ENCODE measurements around the gene GNA12. TPM values are rescaled to one million over a fixed set of nuclear protein-coding genes. Genes with fewer than 3 reads are reported as not detected.

GNA12 gene
- total and polyA plus RNA-seq, 10 of the 15 experiments (the other 5 are each of a cell fraction or from before 2014, with no cell fraction given): 1.9 to 51.8 (median 12.6) TPM

DNA sequence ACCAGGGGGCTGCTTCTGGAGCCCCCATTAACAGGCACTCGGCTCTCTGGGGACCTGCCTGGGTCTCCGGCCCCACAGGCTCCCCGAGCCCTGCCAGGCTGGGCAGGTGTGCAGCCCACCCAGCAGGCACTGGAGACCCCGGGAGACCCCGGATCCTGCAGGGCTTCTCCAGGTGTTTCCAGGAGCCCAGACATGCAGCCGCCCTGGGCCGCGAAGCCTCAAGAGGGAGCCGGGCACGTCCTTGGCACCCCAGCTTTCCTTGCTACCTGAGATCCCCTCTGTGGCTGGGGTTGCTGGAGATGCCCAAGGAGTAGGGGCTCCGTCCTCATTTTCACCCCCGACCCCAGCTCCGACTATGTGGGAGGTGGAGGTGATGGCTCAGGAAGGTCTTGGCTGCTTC is 163.9 kb downstream of the GNA12 start:
- Histone ChIP-seq H3K79me2 (ENCODE audit: control insufficient read depth, insufficient read depth, low read length) (no peaks in the 10 kb centered on the region), H3K4me1 (ENCODE audit: control insufficient read depth, insufficient read depth, low read length) (no peaks in the 10 kb centered on the region), H3K9me3 (replicated peaks; ENCODE audit: control insufficient read depth, insufficient read depth, low read length) (no peaks in the 10 kb centered on the region; the same call in 2 of the 3 replicates), H3K36me3 (ENCODE audit: control insufficient read depth in 2 of 2, insufficient read depth in 2 of 2, low read length in 1 of 2) (no peaks in the 10 kb centered on the region), H2AFZ (ENCODE audit: control insufficient read depth, low read depth, low read length) (no peak overlapping the region), H4K20me1 (ENCODE audit: control insufficient read depth, insufficient read depth) (no peaks in the 10 kb centered on the region), H3K9ac (ENCODE audit: control insufficient read depth, insufficient read depth, low read length) (no peak overlapping the region), H3K27me3 (replicated peaks in 1 of 2; ENCODE audit: control insufficient read depth in 2 of 2, insufficient read depth in 2 of 2, low read length in 1 of 2) (no peaks in the 10 kb centered on the region; a peak in 1 of 4 replicates), H3K4me3 (no peak overlapping the region), H3K27ac (ENCODE audit: control insufficient read depth, insufficient read depth) (no peak overlapping the region), H3K4me2 (ENCODE audit: control insufficient read depth, insufficient read depth) (no peak overlapping the region)
- in situ Hi-C loops (cut with MboI) (no loop called here), intact Hi-C loops (cut with micrococcal nuclease; ENCODE audit: unreplicated experiment) (no loop called here)
- POLR2A ChIA-PET: interaction anchor here (2.4 kb wide), 1 partner anchor 30 kb away, joined by 7 read pairs; no protein-coding TSS in a partner anchor
- 62% methylated on average over 13 of the region's 13 CpGs for WGBS (ENCODE audit: insufficient coverage, insufficient replicate concordance, low lambda C conversion rate, missing lambda C conversion rate)
- BruUV-seq (replicated peaks): no TSS peak
- SMC1A ChIA-PET (ENCODE audit: uncharacterized antibody, unreplicated experiment): interaction anchor here (1.0 to 2.0 kb wide), 4 partner anchors 32 to 200 kb away, joined by 3 to 4 read pairs (median 3); no protein-coding TSS in a partner anchor
- RAD21 ChIA-PET (ENCODE audit: unreplicated experiment): interaction anchor here (0.5 to 3.2 kb wide), 7 partner anchors 9 to 228 kb away, joined by 3 to 28 read pairs (median 6); no protein-coding TSS in a partner anchor
- CTCF ChIA-PET: interaction anchor here (1.0 to 5.6 kb wide), 10 partner anchors 18 to 229 kb away, joined by 3 to 65 read pairs (median 4); no protein-coding TSS in a partner anchor
- no peak for ATAC-seq
- no peak for DNase-seq (ENCODE audit: low read depth, low spot score)
- no peak for FAIRE-seq
- no peak for TF ChIP-seq TAF1 (IDR thresholded peaks at IDR 0.05; ENCODE audit: borderline replicate concordance, low read depth, low read length)
- TF ChIP-seq, protein P1, sequence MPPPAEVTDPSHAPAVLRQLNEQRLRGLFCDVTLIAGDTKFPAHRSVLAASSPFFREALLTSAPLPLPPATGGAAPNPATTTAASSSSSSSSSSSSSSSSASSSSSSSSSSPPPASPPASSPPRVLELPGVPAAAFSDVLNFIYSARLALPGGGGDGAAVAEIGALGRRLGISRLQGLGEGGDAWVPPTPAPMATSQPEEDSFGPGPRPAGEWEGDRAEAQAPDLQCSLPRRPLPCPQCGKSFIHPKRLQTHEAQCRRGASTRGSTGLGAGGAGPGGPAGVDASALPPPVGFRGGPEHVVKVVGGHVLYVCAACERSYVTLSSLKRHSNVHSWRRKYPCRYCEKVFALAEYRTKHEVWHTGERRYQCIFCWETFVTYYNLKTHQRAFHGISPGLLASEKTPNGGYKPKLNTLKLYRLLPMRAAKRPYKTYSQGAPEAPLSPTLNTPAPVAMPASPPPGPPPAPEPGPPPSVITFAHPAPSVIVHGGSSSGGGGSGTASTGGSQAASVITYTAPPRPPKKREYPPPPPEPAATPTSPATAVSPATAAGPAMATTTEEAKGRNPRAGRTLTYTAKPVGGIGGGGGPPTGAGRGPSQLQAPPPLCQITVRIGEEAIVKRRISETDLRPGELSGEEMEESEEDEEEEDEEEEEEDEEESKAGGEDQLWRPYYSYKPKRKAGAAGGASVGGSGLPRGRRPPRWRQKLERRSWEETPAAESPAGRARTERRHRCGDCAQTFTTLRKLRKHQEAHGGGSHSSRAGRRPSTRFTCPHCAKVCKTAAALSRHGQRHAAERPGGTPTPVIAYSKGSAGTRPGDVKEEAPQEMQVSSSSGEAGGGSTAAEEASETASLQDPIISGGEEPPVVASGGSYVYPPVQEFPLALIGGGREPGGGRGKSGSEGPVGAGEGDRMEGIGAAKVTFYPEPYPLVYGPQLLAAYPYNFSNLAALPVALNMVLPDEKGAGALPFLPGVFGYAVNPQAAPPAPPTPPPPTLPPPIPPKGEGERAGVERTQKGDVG (CRISPR knock-in tag; IDR thresholded peaks at IDR 0.05): no peak
- no peak for TF ChIP-seq CHD2 (IDR thresholded peaks at IDR 0.05; ENCODE audit: borderline replicate concordance, low read depth, low read length)
- TF ChIP-seq, protein P2, sequence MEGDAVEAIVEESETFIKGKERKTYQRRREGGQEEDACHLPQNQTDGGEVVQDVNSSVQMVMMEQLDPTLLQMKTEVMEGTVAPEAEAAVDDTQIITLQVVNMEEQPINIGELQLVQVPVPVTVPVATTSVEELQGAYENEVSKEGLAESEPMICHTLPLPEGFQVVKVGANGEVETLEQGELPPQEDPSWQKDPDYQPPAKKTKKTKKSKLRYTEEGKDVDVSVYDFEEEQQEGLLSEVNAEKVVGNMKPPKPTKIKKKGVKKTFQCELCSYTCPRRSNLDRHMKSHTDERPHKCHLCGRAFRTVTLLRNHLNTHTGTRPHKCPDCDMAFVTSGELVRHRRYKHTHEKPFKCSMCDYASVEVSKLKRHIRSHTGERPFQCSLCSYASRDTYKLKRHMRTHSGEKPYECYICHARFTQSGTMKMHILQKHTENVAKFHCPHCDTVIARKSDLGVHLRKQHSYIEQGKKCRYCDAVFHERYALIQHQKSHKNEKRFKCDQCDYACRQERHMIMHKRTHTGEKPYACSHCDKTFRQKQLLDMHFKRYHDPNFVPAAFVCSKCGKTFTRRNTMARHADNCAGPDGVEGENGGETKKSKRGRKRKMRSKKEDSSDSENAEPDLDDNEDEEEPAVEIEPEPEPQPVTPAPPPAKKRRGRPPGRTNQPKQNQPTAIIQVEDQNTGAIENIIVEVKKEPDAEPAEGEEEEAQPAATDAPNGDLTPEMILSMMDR (IDR thresholded peaks at IDR 0.05 in 2 of 3, conservative IDR thresholded peaks at IDR 0.05 in 1 of 3; ENCODE audit: control insufficient read depth in 2 of 3, extremely low read depth in 1 of 3, insufficient read depth in 1 of 3, low read depth in 3 of 3, low read length in 3 of 3): no peak
- TF ChIP-seq ZNF274 (IDR thresholded peaks at IDR 0.05; ENCODE audit: insufficient read depth, insufficient read length): no peak
- no peak for TF ChIP-seq DPF2 (IDR thresholded peaks at IDR 0.05)
- TF ChIP-seq, protein P3, sequence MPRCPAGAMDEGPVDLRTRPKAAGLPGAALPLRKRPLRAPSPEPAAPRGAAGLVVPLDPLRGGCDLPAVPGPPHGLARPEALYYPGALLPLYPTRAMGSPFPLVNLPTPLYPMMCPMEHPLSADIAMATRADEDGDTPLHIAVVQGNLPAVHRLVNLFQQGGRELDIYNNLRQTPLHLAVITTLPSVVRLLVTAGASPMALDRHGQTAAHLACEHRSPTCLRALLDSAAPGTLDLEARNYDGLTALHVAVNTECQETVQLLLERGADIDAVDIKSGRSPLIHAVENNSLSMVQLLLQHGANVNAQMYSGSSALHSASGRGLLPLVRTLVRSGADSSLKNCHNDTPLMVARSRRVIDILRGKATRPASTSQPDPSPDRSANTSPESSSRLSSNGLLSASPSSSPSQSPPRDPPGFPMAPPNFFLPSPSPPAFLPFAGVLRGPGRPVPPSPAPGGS (IDR thresholded peaks at IDR 0.05; ENCODE audit: borderline replicate concordance, insufficient read depth, low read depth, low read length, poor library complexity, severe bottlenecking): no peak
- TF ChIP-seq CBX3 (IDR thresholded peaks at IDR 0.05; ENCODE audit: borderline replicate concordance, low read depth): no peak
- TF ChIP-seq ZNF207 (IDR thresholded peaks at IDR 0.05; ENCODE audit: borderline replicate concordance): no peak
- TF ChIP-seq, protein P4, sequence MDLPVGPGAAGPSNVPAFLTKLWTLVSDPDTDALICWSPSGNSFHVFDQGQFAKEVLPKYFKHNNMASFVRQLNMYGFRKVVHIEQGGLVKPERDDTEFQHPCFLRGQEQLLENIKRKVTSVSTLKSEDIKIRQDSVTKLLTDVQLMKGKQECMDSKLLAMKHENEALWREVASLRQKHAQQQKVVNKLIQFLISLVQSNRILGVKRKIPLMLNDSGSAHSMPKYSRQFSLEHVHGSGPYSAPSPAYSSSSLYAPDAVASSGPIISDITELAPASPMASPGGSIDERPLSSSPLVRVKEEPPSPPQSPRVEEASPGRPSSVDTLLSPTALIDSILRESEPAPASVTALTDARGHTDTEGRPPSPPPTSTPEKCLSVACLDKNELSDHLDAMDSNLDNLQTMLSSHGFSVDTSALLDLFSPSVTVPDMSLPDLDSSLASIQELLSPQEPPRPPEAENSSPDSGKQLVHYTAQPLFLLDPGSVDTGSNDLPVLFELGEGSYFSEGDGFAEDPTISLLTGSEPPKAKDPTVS (IDR thresholded peaks at IDR 0.05; ENCODE audit: low read depth, low read length): no peak
- TF ChIP-seq RELA (IDR thresholded peaks at IDR 0.05; ENCODE audit: borderline replicate concordance, partially characterized antibody): no peak
- no peak for TF ChIP-seq ZNF24 (IDR thresholded peaks at IDR 0.05)
- no peak for TF ChIP-seq RAD51 (IDR thresholded peaks at IDR 0.05)
